Activated naive CD8-positive, alpha-beta T cell treated with anti-CD3 and anti-CD28 coated beads, Interleukin-2, amount 10 ng/mL, durations not matched to agents 7 days and 5 days (primary cell): ENCODE measurements around the gene DCANP1. TPM values are rescaled to one million over a fixed set of nuclear protein-coding genes. Genes with fewer than 3 reads are reported as not detected.
A peak's percentile ranks its signal among the peaks of the same experiment; 100 is the strongest.

ENCODE experiments used
- ATAC-seq: fragments of 150-1000 bp; cut with Tn5 transposase; one replicate; pipeline ENCODE4 v1.10.0; 2021; ENCODE audit warnings: low read depth, moderate library complexity
- POLR2A ChIA-PET: fragments of 350-600 bp; sonication (Branson Sonifier 250); formaldehyde crosslinking; loops from one replicate; lab custom pipeline; 2021; ENCODE audit warnings: antibody characterized with exemption; lab: Charles Lee
- DNase-seq: peaks from one replicate; pipeline ENCODE4 v3.0.0; 2021
- H3K27ac Mint-ChIP-seq: one replicate; pipeline ENCODE4 v1.8.0; 2022; ENCODE audit warnings: mild to moderate bottlenecking, mixed read lengths
- H3K27me3 Mint-ChIP-seq: one replicate; pipeline ENCODE4 v1.8.0; 2022; ENCODE audit warnings: mild to moderate bottlenecking, moderate library complexity, mixed read lengths
- H3K36me3 Mint-ChIP-seq: one replicate; pipeline ENCODE4 v1.8.0; 2021; ENCODE audit warnings: mild to moderate bottlenecking, mixed read lengths
- H3K4me1 Mint-ChIP-seq: one replicate; pipeline ENCODE4 v1.8.0; 2021; ENCODE audit warnings: mixed read lengths
- H3K4me3 Mint-ChIP-seq: one replicate; pipeline ENCODE4 v1.8.0; 2022; ENCODE audit warnings: mild to moderate bottlenecking, moderate library complexity, mixed read lengths
- H3K9me3 Mint-ChIP-seq: one replicate; pipeline ENCODE4 v1.8.0; 2021; ENCODE audit warnings: mixed read lengths
- total RNA-seq, 2 experiments: library from RNA; stranded (reverse); gene quantifications; one replicate each; pipeline ENCODE4 v1.2.3, GENCODE V29; 2021

Gene DCANP1
- total RNA-seq, 2 experiments from 2014 or later = not detected

GRCh38 chr5:135471726-135472125 is 24.6 kb upstream of the DCANP1 start:
- ATAC-seq = no peak
- Mint-ChIP-seq H3K36me3 (no peaks in the 10 kb centered on the region), H3K27me3 (peaks cover 37% of the 10 kb centered on the region), H3K4me3 (no peak overlapping the region), H3K27ac (no peak overlapping the region), H3K9me3 (no peaks in the 10 kb centered on the region), H3K4me1 (no peaks in the 10 kb centered on the region)
- POLR2A ChIA-PET = no interaction called here
- no peak for DNase-seq

GRCh38 chr5:135469911-135470310 is 22.8 kb upstream of the DCANP1 start:
- Mint-ChIP-seq H3K27ac (no peak overlapping the region), H3K36me3 (no peaks in the 10 kb centered on the region), H3K27me3 (peaks cover 45% of the 10 kb centered on the region), H3K4me1 (peaks cover 6% of the 10 kb centered on the region), H3K9me3 (no peaks in the 10 kb centered on the region), H3K4me3 (no peak overlapping the region)
- DNase-seq = no peak
- POLR2A ChIA-PET = no interaction called here
- no peak for ATAC-seq

GRCh38 chr5:135468541-135468940 is 21.4 kb upstream of the DCANP1 start:
- POLR2A ChIA-PET = no interaction called here
- peaks cover 47% of the 10 kb centered on the region for H3K27me3 Mint-ChIP-seq
- no peak overlapping the region for H3K4me3 Mint-ChIP-seq

GRCh38 chr5:135467871-135468485 is 20.8 kb upstream of the DCANP1 start:
- H3K4me3 Mint-ChIP-seq = no peak overlapping the region
- ATAC-seq (no peak), DNase-seq (no peak)
- H3K9me3 Mint-ChIP-seq = no peaks in the 10 kb centered on the region
- H3K36me3 Mint-ChIP-seq = no peaks in the 10 kb centered on the region
- POLR2A ChIA-PET = no interaction called here
- no peak overlapping the region for H3K27ac Mint-ChIP-seq
- peaks cover 45% of the 10 kb centered on the region for H3K27me3 Mint-ChIP-seq
- H3K4me1 Mint-ChIP-seq = peaks cover 6% of the 10 kb centered on the region

More at GRCh38 chr5:135468541-135468940, 21.4 kb upstream of the DCANP1 start:
- H3K27ac Mint-ChIP-seq = no peak overlapping the region
- no peaks in the 10 kb centered on the region for H3K9me3 Mint-ChIP-seq
- no peaks in the 10 kb centered on the region for H3K36me3 Mint-ChIP-seq
- DNase-seq = no peak
- H3K4me1 Mint-ChIP-seq = peaks cover 6% of the 10 kb centered on the region
- ATAC-seq = no peak

GRCh38 chr5:135467051-135467625 is 20.0 kb upstream of the DCANP1 start:
- POLR2A ChIA-PET = no interaction called here
- ATAC-seq (no peak), DNase-seq (no peak)
- Mint-ChIP-seq H3K27ac (no peak overlapping the region), H3K4me1 (peaks cover 9% of the 10 kb centered on the region), H3K27me3 (peaks cover 40% of the 10 kb centered on the region), H3K9me3 (no peaks in the 10 kb centered on the region), H3K4me3 (no peak overlapping the region), H3K36me3 (no peaks in the 10 kb centered on the region)

- POLR2A ChIA-PET = interaction anchor here (1.2 kb wide), 1 partner anchor 84 kb away, joined by 4 read pairs; no protein-coding TSS in a partner anchor
- ATAC-seq (peak; percentile 73), DNase-seq (peak; percentile 76)
- Mint-ChIP-seq H3K4me1 (peaks cover 9% of the 10 kb centered on the region), H3K9me3 (no peaks in the 10 kb centered on the region), H3K27ac (no peak overlapping the region), H3K27me3 (peaks cover 37% of the 10 kb centered on the region), H3K36me3 (no peaks in the 10 kb centered on the region), H3K4me3 (peak overlapping the region; percentile 44)
These were observed 19.3 kb upstream of the DCANP1 start for GRCh38 chr5:135466178-135467050.

- ATAC-seq (no peak), DNase-seq (no peak)
- Mint-ChIP-seq H3K36me3 (no peaks in the 10 kb centered on the region), H3K27me3 (peaks cover 39% of the 10 kb centered on the region), H3K4me3 (no peak overlapping the region), H3K27ac (no peak overlapping the region), H3K4me1 (peaks cover 9% of the 10 kb centered on the region), H3K9me3 (no peaks in the 10 kb centered on the region)
- POLR2A ChIA-PET = interaction anchor here (0.5 to 1.2 kb wide), 2 partner anchors 85 to 352 kb away, joined by 3 to 4 read pairs; no protein-coding TSS in a partner anchor
These were observed 18.4 kb upstream of the DCANP1 start for GRCh38 chr5:135465391-135466122.

GRCh38 chr5:135462304-135462703 is 15.2 kb upstream of the DCANP1 start:
- Mint-ChIP-seq H3K4me1 (peaks cover 9% of the 10 kb centered on the region), H3K36me3 (no peaks in the 10 kb centered on the region), H3K27me3 (peaks cover 23% of the 10 kb centered on the region), H3K9me3 (no peaks in the 10 kb centered on the region), H3K27ac (no peak overlapping the region), H3K4me3 (no peak overlapping the region)
- peak; percentile 51 for DNase-seq
- ATAC-seq = peak; percentile 80
- POLR2A ChIA-PET = interaction anchor here (0.6 to 0.7 kb wide), 2 partner anchors 92 to 279 kb away, joined by 3 to 6 read pairs; no protein-coding TSS in a partner anchor

- Mint-ChIP-seq H3K9me3 (no peaks in the 10 kb centered on the region), H3K27me3 (peaks cover 20% of the 10 kb centered on the region), H3K27ac (no peak overlapping the region), H3K4me1 (peaks cover 9% of the 10 kb centered on the region), H3K36me3 (no peaks in the 10 kb centered on the region), H3K4me3 (no peak overlapping the region)
- DNase-seq = no peak
- ATAC-seq = no peak
- POLR2A ChIA-PET = no interaction called here
These were observed 14.5 kb upstream of the DCANP1 start for GRCh38 chr5:135461481-135462151.

GRCh38 chr5:135460246-135461033 is 13.3 kb upstream of the DCANP1 start:
- ATAC-seq (no peak), DNase-seq (no peak)
- Mint-ChIP-seq H3K27ac (no peak overlapping the region), H3K36me3 (no peaks in the 10 kb centered on the region), H3K4me1 (peaks cover 3% of the 10 kb centered on the region), H3K9me3 (no peaks in the 10 kb centered on the region), H3K27me3 (peaks cover 21% of the 10 kb centered on the region), H3K4me3 (no peak overlapping the region)
- POLR2A ChIA-PET = no interaction called here

- peaks cover 19% of the 10 kb centered on the region for H3K27me3 Mint-ChIP-seq
- no peaks in the 10 kb centered on the region for H3K36me3 Mint-ChIP-seq
- no peaks in the 10 kb centered on the region for H3K9me3 Mint-ChIP-seq
- peaks cover 3% of the 10 kb centered on the region for H3K4me1 Mint-ChIP-seq
- no peak overlapping the region for H3K27ac Mint-ChIP-seq
- no peak overlapping the region for H3K4me3 Mint-ChIP-seq
- ATAC-seq (no peak), DNase-seq (no peak)
- POLR2A ChIA-PET = no interaction called here
These were observed 11.8 kb upstream of the DCANP1 start for GRCh38 chr5:135458921-135459331.

- POLR2A ChIA-PET = no interaction called here
- Mint-ChIP-seq H3K27ac (no peak overlapping the region), H3K4me1 (peaks cover 3% of the 10 kb centered on the region), H3K36me3 (no peaks in the 10 kb centered on the region), H3K9me3 (no peaks in the 10 kb centered on the region), H3K27me3 (peaks cover 19% of the 10 kb centered on the region), H3K4me3 (no peak overlapping the region)
- no peak for DNase-seq
- ATAC-seq = no peak
These were observed 11.2 kb upstream of the DCANP1 start for GRCh38 chr5:135458356-135458755.
